Stimulated activated naive CD8-positive, alpha-beta T cell treated with anti-CD3 and anti-CD28 coated beads, Interleukin-15, Interleukin-2, amounts not matched to agents 100 ng/mL and 50 ng/mL, for 24 hours (primary cell): ENCODE measurements around the gene WDR6.

ENCODE experiments used
- H3K27ac Mint-ChIP-seq: one replicate; pipeline ENCODE4 v1.8.0; 2021; ENCODE audit warnings: mild to moderate bottlenecking, mixed read lengths
- H3K27me3 Mint-ChIP-seq: one replicate; pipeline ENCODE4 v1.8.0; 2021; ENCODE audit warnings: mixed read lengths
- H3K36me3 Mint-ChIP-seq: one replicate; pipeline ENCODE4 v1.8.0; 2021; ENCODE audit warnings: low read depth, mixed read lengths
- H3K4me1 Mint-ChIP-seq: one replicate; pipeline ENCODE4 v1.8.0; 2021; ENCODE audit warnings: low read depth, mixed read lengths
- H3K4me3 Mint-ChIP-seq: one replicate; pipeline ENCODE4 v1.8.0; 2021; ENCODE audit warnings: mild to moderate bottlenecking, mixed read lengths
- H3K9me3 Mint-ChIP-seq: one replicate; pipeline ENCODE4 v1.8.0; 2021; ENCODE audit warnings: mixed read lengths

The WDR6 gene

GRCh38 chr3:49017971-49018706 is 10.9 kb downstream of the WDR6 start, which contains the start of gene DALRD3:
DALRD3 (minus strand) TSS chr3:49018580; CDS start chr3:49018564, 16 bp downstream.
- Mint-ChIP-seq H3K27ac (peak within 1 kb of the TSS; percentile 88), H3K4me1 (peaks cover 31% of the 10 kb centered on the region), H3K27me3 (no peaks in the 10 kb centered on the region), H3K4me3 (peak within 1 kb of the TSS; percentile 91), H3K9me3 (no peaks in the 10 kb centered on the region), H3K36me3 (peaks cover 21% of the 10 kb centered on the region)

- peak overlapping the region; percentile 88 for H3K27ac Mint-ChIP-seq
- no peaks in the 10 kb centered on the region for H3K27me3 Mint-ChIP-seq
- peaks cover 24% of the 10 kb centered on the region for H3K36me3 Mint-ChIP-seq
- peak overlapping the region; percentile 91 for H3K4me3 Mint-ChIP-seq
- peaks cover 37% of the 10 kb centered on the region for H3K4me1 Mint-ChIP-seq
- H3K9me3 Mint-ChIP-seq = no peaks in the 10 kb centered on the region
Observed at GRCh38 chr3:49018707-49019006, 11.5 kb downstream of the WDR6 start.

GRCh38 chr3:49019941-49020329 is 12.7 kb downstream of the WDR6 start:
- peak overlapping the region; percentile 86 for H3K27ac Mint-ChIP-seq
- no peaks in the 10 kb centered on the region for H3K9me3 Mint-ChIP-seq
- peak overlapping the region; percentile 91 for H3K4me3 Mint-ChIP-seq
- peaks cover 33% of the 10 kb centered on the region for H3K36me3 Mint-ChIP-seq
- no peaks in the 10 kb centered on the region for H3K27me3 Mint-ChIP-seq
- H3K4me1 Mint-ChIP-seq = peaks cover 48% of the 10 kb centered on the region

- H3K9me3 Mint-ChIP-seq = no peaks in the 10 kb centered on the region
- no peaks in the 10 kb centered on the region for H3K27me3 Mint-ChIP-seq
- H3K4me3 Mint-ChIP-seq = peak overlapping the region; percentile 91
- H3K27ac Mint-ChIP-seq = peak overlapping the region; percentile 95
- H3K4me1 Mint-ChIP-seq = peaks cover 54% of the 10 kb centered on the region
- H3K36me3 Mint-ChIP-seq = peaks cover 33% of the 10 kb centered on the region
Observed at GRCh38 chr3:49020330-49021212, 13.4 kb downstream of the WDR6 start.

GRCh38 chr3:49021213-49021812 is 14.1 kb downstream of the WDR6 start:
- peaks cover 61% of the 10 kb centered on the region for H3K4me1 Mint-ChIP-seq
- H3K36me3 Mint-ChIP-seq = peaks cover 37% of the 10 kb centered on the region
- H3K9me3 Mint-ChIP-seq = no peaks in the 10 kb centered on the region
- H3K4me3 Mint-ChIP-seq = peak overlapping the region; percentile 91
- peak overlapping the region; percentile 95 for H3K27ac Mint-ChIP-seq
- no peaks in the 10 kb centered on the region for H3K27me3 Mint-ChIP-seq

- H3K27ac Mint-ChIP-seq = peak within 1 kb of the TSS; percentile 95
- H3K9me3 Mint-ChIP-seq = no peaks in the 10 kb centered on the region
- H3K4me3 Mint-ChIP-seq = peak within 1 kb of the TSS; percentile 91
- H3K27me3 Mint-ChIP-seq = no peaks in the 10 kb centered on the region
- peaks cover 68% of the 10 kb centered on the region for H3K4me1 Mint-ChIP-seq
- H3K36me3 Mint-ChIP-seq = peaks cover 44% of the 10 kb centered on the region
Observed at GRCh38 chr3:49021813-49022687, 14.9 kb downstream of the WDR6 start, which contains the start of gene NDUFAF3. NDUFAF3 (plus strand) TSS chr3:49022121; CDS start chr3:49022145, 24 bp downstream.

- Mint-ChIP-seq H3K4me1 (peaks cover 69% of the 10 kb centered on the region), H3K27me3 (no peaks in the 10 kb centered on the region), H3K4me3 (peak overlapping the region; percentile 91), H3K27ac (peak overlapping the region; percentile 95), H3K9me3 (no peaks in the 10 kb centered on the region), H3K36me3 (peaks cover 50% of the 10 kb centered on the region)
Observed at GRCh38 chr3:49022688-49023171, 15.5 kb downstream of the WDR6 start.

GRCh38 chr3:49023775-49024174 is 16.6 kb downstream of the WDR6 start:
- peak overlapping the region; percentile 91 for H3K4me3 Mint-ChIP-seq
- H3K4me1 Mint-ChIP-seq = peaks cover 73% of the 10 kb centered on the region
- peak overlapping the region; percentile 49 for H3K27ac Mint-ChIP-seq
- H3K36me3 Mint-ChIP-seq = peaks cover 61% of the 10 kb centered on the region
- no peaks in the 10 kb centered on the region for H3K27me3 Mint-ChIP-seq
- no peaks in the 10 kb centered on the region for H3K9me3 Mint-ChIP-seq

- Mint-ChIP-seq H3K4me1 (peaks cover 71% of the 10 kb centered on the region), H3K4me3 (peak overlapping the region; percentile 91), H3K9me3 (no peaks in the 10 kb centered on the region), H3K36me3 (peaks cover 66% of the 10 kb centered on the region), H3K27ac (peak overlapping the region; percentile 71), H3K27me3 (no peaks in the 10 kb centered on the region)
Observed at GRCh38 chr3:49024449-49024848, 17.3 kb downstream of the WDR6 start.

GRCh38 chr3:49025005-49025792 is 18.0 kb downstream of the WDR6 start:
- H3K4me3 Mint-ChIP-seq = peak overlapping the region; percentile 91
- H3K9me3 Mint-ChIP-seq = no peaks in the 10 kb centered on the region
- H3K27me3 Mint-ChIP-seq = no peaks in the 10 kb centered on the region
- peaks cover 70% of the 10 kb centered on the region for H3K4me1 Mint-ChIP-seq
- H3K27ac Mint-ChIP-seq = peak overlapping the region; percentile 71
- H3K36me3 Mint-ChIP-seq = peaks cover 72% of the 10 kb centered on the region

GRCh38 chr3:49025793-49026520 is 18.8 kb downstream of the WDR6 start:
- H3K9me3 Mint-ChIP-seq = no peaks in the 10 kb centered on the region
- H3K27ac Mint-ChIP-seq = peak overlapping the region; percentile 71
- peaks cover 72% of the 10 kb centered on the region for H3K36me3 Mint-ChIP-seq
- H3K4me3 Mint-ChIP-seq = peak overlapping the region; percentile 98
- H3K27me3 Mint-ChIP-seq = no peaks in the 10 kb centered on the region
- H3K4me1 Mint-ChIP-seq = peaks cover 68% of the 10 kb centered on the region

GRCh38 chr3:49026536-49026935 is 19.3 kb downstream of the WDR6 start:
- peak overlapping the region; percentile 80 for H3K27ac Mint-ChIP-seq
- peaks cover 72% of the 10 kb centered on the region for H3K36me3 Mint-ChIP-seq
- no peaks in the 10 kb centered on the region for H3K9me3 Mint-ChIP-seq
- peaks cover 68% of the 10 kb centered on the region for H3K4me1 Mint-ChIP-seq
- no peaks in the 10 kb centered on the region for H3K27me3 Mint-ChIP-seq
- H3K4me3 Mint-ChIP-seq = peak overlapping the region; percentile 98

GRCh38 chr3:49027634-49028033 is 20.4 kb downstream of the WDR6 start:
- peaks cover 76% of the 10 kb centered on the region for H3K36me3 Mint-ChIP-seq
- peak overlapping the region; percentile 96 for H3K27ac Mint-ChIP-seq
- H3K27me3 Mint-ChIP-seq = no peaks in the 10 kb centered on the region
- peaks cover 68% of the 10 kb centered on the region for H3K4me1 Mint-ChIP-seq
- H3K9me3 Mint-ChIP-seq = no peaks in the 10 kb centered on the region
- H3K4me3 Mint-ChIP-seq = peak overlapping the region; percentile 98
